Stimulated activated CD4-positive, alpha-beta T cell treated with anti-CD3 and anti-CD28 coated beads, Interleukin-4, amount 100 ng/mL, for 1 hour (primary cell): Measurements from ENCODE around the gene C17orf75.
"Not testable (repeated sequence)": the region's sequence is repeated elsewhere in the genome, so short reads cannot be mapped to it uniquely, and the experiment has no call there.

ENCODE experiments used
- DNase-seq: peaks from one replicate; pipeline ENCODE4 v3.0.0-alpha.2; 2020

The C17orf75 gene

GRCh38 chr17:32341857-32342602 is at the start of gene C17orf75:
TSS of gene C17orf75 (minus strand) at chr17:32342173. CDS start at chr17:32342139, 34 bp downstream.
- DNase-seq = peak; percentile 85

GRCh38 chr17:32388613-32389459 is 46.9 kb upstream of the C17orf75 start:
- DNase-seq = no peak

- not testable (repeated sequence) for DNase-seq
Observed at GRCh38 chr17:32388128-32388527, 46.2 kb upstream of the C17orf75 start.

- no peak for DNase-seq
Observed at GRCh38 chr17:32386844-32387243, 44.9 kb upstream of the C17orf75 start.

- DNase-seq = no peak
Observed at GRCh38 chr17:32385971-32386370, 44.0 kb upstream of the C17orf75 start.

GRCh38 chr17:32385121-32385520 is 43.1 kb upstream of the C17orf75 start:
- DNase-seq = no peak

GRCh38 chr17:32383926-32384434 is 42.0 kb upstream of the C17orf75 start:
- DNase-seq = no peak

GRCh38 chr17:32382526-32383223 is 40.7 kb upstream of the C17orf75 start:
- no peak for DNase-seq

GRCh38 chr17:32370426-32370825 is 28.5 kb upstream of the C17orf75 start:
- no peak for DNase-seq

GRCh38 chr17:32361270-32361669 is 19.3 kb upstream of the C17orf75 start:
- DNase-seq = no peak

GRCh38 chr17:32357615-32358014 is 15.6 kb upstream of the C17orf75 start:
- no peak for DNase-seq

- no peak for DNase-seq
Observed at GRCh38 chr17:32356750-32357149, 14.8 kb upstream of the C17orf75 start.

GRCh38 chr17:32356378-32356743 is 14.4 kb upstream of the C17orf75 start:
- DNase-seq = no peak

- no peak for DNase-seq
Observed at GRCh38 chr17:32355649-32356377, 13.8 kb upstream of the C17orf75 start.

GRCh38 chr17:32352734-32353133 is 10.8 kb upstream of the C17orf75 start:
- not testable (repeated sequence) for DNase-seq

GRCh38 chr17:32350666-32351418 is 8.9 kb upstream of the C17orf75 start:
- DNase-seq = peak; percentile 23

GRCh38 chr17:32349854-32350665 is 8.1 kb upstream of the C17orf75 start, which contains the start of gene ZNF207:
TSS of gene ZNF207 (plus strand) at chr17:32350157. CDS start at chr17:32350286, 129 bp downstream.
- peak; percentile 92 for DNase-seq

GRCh38 chr17:32349503-32349853 is 7.5 kb upstream of the C17orf75 start:
- DNase-seq = no peak

- no peak for DNase-seq
Observed at GRCh38 chr17:32348483-32348800, 6.5 kb upstream of the C17orf75 start.

- DNase-seq = no peak
Observed at GRCh38 chr17:32345951-32346600, 4.1 kb upstream of the C17orf75 start.
